UCSD-AML1 (cell line): ENCODE results near the gene PKN2.
"Not testable (repeated sequence)": the region's sequence is repeated elsewhere in the genome, so short reads cannot be mapped to it uniquely, and the experiment has no call there.

Experiments used
- DNase-seq: peaks from one replicate; lab custom pipeline; 2025; ENCODE audit not compliant: unreplicated experiment; lab: John Stamatoyannopoulos, UW

PKN2 gene

GRCh38 chr1:88876573-88877365 is 192.7 kb downstream of the PKN2 start:
- no peak for DNase-seq

GRCh38 chr1:88877382-88877825 is 193.3 kb downstream of the PKN2 start:
- no peak for DNase-seq

GRCh38 chr1:88877911-88878310 is 193.8 kb downstream of the PKN2 start:
- no peak for DNase-seq

GRCh38 chr1:88878731-88879130 is 194.7 kb downstream of the PKN2 start:
- DNase-seq: no peak

- DNase-seq: not testable (repeated sequence)
These were observed 196.6 kb downstream of the PKN2 start for GRCh38 chr1:88880717-88881116.

GRCh38 chr1:88883156-88883555 is 199.1 kb downstream of the PKN2 start:
- no peak for DNase-seq
